Right renal cortex interstitium (tissue), 3 donors: Measurements from ENCODE around the gene ACACA. TPM values are rescaled to one million over a fixed set of nuclear protein-coding genes. Genes with fewer than 3 reads are reported as not detected.

Experiments used
- DNase-seq, 3 donors: peaks; one replicate each; pipeline ENCODE4 v3.0.0-alpha.2; 2013; ENCODE audit warnings: low read depth in 3 of 3, low spot score in 2 of 3
- polyA plus RNA-seq, 3 donors: library from polyadenylated mRNA; unstranded; fragments of 120-200 nt; gene quantifications; one replicate each; pipeline ENCODE4 v1.2.1, GENCODE V29; 2013; ENCODE audit not compliant: insufficient read length in 3 of 3

ACACA gene
- polyA plus RNA-seq, 3 donors, result 45.0 to 54.6 (median 48.7) TPM

DNA sequence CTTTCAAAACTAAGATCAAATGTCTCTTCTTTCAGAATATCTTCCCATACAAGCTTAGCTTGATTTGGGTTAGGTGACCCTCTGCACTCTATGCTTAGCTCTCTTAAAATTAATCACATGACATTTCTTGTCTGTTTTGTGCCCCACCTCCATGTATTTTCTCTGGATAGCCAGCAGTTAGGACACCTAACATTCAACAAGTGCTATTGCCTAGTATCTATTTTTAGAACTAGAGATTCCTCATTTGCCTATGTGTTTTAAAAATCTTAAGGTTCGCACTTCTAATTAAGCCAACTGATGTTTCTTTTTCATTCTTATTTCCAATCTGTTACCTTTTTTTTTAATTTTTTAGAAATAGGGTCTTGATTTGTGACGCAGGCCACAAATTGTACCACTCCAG lies 160.6 kb downstream of the ACACA start:
- no peak for DNase-seq

DNA sequence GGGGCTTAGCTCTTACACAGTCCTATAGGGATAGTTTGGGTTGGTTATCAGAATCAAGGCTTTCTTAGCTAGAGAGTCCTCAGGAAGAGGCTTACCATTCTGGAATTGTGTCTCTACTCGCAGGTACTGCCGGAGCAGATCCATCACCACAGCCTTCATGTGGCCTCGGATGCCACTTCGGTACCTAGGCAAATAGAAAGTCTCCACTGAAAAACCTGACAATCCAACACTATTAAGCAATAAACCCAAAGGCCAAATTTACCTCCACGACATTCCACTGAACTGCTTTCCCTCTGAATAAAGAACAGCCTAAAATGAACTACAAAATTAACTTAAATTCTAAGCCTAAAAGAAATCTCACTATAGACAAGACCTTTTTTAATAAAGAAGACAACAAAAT lies 166.3 kb downstream of the ACACA start:
- no peak for DNase-seq

DNA sequence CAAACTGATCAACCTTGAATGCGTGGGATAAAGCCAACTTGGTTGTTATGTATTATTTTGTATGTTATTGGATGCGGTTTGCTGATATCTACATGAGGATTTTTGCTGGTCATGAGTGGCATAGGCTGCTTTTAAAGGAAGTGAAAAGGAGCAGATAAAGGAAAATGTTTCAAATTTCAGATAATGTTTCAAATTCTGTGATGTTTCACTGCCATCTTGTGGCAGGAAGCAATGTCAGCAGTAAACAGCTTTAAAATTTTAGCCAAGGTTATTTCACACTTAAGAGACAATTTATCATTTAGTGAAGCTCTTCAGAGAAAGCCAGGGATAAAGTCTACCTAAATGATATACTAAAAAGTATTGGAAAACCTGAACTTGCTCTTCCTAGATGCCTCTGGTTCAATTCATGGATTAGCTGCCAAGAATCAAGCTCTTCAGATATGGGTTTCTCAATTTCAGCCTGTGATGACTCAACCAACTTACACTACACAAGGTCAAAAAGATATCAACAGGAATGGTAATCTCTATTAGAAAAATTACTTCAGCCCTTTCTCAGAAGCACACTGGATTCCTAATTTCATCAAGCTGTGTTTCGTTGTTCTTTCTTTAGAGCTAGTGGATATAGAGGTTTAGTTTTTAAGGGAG lies 166.8 kb downstream of the ACACA start:
- DNase-seq, result peak in 1 of 3 donors; percentile 13

DNA sequence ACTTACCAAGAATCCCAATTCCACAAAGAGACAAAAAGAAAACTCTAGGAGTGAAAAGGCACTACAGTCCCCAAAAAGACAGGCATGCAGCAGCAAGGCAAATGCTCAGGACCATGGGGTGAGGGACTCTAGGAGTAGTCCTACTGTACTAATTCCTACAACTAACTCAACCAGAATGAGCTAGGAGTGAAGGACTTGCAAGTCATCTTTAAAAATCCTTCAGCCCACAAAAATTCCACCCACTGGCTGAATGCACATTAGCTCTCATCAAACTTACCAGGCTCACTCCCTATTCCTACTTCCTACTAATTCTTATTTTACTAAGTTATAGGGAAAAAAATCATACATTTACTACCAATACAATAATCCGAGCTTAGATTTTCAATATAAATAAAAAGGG lies 172.5 kb downstream of the ACACA start:
- DNase-seq, result no peak

DNA sequence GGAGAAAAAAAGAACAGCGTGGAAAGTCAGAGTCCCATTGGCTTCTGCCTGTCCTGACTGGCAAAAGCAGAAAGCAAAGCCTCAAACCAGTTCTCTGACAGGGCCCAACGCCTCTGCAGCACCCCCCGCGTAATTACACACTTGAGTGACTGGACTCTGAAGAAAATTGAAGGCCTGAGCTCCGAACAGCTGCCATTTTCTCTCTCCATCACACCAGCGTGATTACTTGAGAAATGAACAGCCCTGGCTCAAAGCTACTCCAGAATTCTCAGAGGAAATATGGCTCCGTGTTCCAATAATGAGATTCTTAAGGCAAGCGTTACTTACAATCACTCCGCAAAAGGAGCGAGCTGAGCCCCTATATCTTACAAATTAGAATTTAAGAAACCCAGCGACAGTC lies 173.6 kb downstream of the ACACA start:
- DNase-seq, result peak in 2 of 3 donors; percentile 21 to 32

DNA sequence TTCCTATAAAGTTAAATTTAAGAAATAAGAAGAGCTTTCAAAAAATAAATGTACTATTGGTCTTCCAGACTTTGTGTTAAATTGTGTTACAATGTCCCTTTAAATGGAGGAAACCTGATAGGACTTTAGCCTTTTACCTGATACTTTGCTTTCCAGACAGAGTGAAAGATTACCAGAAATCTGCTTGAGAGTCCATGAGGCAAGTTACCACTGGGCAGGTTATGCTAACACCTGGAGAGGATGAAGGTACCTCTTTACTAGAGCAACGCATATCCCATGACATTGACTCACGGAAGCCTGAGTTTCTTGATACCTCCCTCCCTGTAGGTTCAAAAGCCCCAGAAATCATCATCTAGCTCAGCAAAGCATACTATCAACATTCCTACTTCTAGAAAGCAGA lies 174.7 kb downstream of the ACACA start:
- no peak for DNase-seq

DNA sequence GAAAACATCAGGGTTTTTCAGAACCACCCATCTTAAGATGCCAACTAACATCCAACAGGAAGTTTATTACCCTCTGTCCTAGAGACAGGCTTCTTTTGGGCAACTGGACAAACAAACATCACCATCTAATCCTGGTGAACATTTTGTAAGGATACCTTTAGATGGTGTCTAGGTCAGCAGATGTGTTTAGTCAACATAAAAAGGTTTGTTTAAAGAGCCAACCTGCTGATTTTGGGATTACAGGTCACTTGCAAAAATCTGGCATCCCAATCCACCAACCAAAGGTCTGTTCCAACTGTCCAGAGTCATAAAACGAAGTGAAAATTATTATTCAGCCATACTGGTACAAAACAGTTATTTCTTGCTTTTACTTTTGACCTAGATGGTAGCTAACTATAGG lies 176.0 kb downstream of the ACACA start:
- no peak for DNase-seq

DNA sequence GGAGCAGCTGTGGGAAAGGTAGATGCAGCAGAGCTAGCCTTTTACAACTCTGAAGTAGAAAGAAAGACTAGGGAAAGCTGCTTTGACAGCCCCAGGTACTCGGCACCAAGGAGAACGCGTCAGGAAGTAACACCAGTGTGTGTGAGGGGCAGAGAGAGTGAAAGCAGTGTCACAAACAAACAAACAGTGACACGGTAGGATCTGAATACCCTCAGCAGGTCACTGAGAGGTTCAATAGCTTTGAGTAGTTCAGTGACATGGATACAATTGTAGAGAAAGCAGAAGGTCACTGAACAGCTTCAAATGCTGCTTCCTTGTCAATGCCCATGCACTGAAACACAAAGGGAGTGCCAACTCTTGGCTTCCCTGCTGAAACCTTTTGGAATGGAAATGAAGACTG lies 181.2 kb downstream of the ACACA start:
- no peak for DNase-seq

DNA sequence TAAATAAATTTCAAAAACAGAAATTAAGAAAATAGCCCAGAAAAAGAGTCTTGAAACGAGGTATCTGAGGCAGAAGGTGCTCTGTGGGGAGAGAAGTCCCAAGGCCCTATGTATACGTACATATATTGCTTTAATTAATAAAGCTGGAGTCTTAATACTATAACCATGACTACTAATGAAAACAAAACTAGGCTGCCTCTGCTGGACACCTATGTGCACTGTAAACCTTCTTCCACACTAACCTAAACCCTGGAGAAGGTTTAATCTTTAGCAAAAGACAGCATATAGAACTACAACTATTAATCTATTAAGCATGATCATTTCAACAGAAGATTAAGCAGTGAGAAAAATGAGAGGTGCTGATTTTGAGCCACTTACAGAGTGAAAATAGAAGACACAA lies 184.8 kb downstream of the ACACA start:
- DNase-seq, result no peak

DNA sequence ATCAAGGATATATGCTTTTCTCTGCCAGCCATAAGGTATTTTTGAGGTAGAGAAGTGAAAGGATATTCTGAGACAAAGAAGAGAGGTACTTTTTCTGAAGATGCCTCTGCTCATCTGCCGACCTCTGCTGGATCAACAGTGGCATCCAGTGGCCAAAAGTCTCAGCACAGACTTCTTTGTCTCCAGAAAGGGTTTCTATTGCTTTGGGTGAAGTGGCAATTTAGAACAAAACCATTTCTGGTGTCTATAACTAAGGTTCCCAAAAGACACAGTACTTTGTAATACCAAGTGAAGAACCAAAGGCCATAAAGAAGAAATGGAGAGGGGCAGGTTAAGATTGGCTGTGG lies 186.1 kb downstream of the ACACA start:
- DNase-seq, result no peak

DNA sequence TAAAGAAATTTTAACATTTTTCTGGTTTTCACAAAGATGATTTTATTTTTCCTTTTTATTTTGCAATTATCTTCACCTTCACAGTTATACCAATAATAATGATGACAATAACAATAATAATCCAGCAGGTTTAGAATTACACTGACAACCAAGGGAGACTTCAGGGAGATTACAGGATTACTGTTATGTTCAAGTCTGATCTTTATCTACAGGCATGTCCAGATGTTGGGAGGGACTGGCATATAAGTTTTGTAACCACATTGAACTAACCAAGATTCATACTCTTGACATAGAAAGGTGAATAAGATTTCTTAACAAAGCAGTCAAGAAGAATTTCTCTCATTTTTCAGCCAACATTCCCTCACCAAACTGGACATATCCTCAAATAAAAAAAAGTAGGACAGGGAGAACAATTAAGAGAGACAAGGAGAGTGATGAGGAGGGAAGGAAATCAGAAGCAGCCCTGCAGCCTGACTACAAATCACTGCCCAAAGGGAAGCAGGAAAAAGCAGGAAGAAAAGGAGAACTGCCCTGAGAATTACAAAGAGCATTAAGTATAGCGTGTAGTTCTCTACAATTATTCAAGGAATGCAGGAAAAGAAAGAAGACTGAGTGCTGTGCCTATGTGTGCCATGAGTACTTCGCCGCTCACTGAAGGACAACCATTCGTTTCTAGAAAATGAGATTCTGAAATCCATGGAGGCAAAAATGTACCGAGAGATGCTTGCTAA lies 186.6 kb downstream of the ACACA start:
- no peak for DNase-seq

DNA sequence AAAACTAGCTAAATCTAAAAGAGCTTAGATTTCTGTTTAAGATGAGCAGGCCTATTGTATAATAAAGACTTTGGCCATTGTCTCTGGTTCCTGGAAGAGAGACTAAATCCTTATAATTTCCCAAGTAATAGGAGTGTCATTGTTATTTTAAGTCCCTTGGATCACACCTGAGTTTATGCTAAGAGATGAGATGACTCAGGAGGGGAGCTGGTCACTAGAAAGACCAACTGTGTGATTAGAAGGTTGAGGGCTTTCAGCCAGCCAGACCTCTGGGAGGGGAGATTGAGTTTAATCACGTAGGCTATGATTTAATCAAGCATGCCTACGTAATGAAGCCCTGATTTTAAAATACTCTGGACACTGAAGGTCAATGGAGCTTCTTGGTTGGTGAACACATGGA lies 187.8 kb downstream of the ACACA start:
- DNase-seq, result no peak

DNA sequence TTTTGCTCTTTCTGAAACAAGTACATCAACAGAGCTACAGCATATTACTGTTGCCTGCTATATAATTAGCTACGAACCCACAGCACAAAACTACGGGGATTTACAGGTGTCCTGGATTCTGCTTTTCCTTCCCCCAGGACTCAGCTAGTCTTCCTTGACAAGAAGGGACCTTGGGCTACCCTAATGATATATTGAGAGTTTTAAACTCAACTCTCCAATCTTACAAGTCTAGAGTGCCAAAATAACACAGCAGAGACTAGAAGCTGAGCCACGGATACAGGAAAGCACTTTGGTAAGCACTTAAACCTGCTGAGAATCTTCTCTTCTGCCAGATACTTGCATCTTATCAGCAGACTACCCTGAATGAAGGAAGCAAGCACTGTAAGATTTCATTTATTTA lies 192.2 kb downstream of the ACACA start:
- no peak for DNase-seq

DNA sequence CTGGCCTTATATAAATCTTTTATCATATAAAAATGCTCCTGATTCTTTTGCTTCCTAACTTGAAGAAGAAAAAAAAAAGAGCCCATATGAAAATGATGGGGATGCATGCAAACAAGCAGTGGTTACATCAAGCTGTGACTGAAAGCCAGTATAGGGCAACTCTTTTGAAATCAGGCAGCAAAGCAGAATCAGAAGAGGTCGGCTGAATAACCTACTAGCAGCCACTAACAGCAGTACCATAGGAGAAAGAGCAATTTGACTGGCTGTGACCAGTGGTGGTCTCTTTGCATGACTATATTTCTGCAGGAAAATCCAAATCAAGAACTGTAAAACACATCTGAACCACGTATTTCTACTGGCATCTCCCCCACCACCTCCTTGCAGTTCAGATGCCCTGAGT lies 192.7 kb downstream of the ACACA start:
- DNase-seq, result no peak

DNA sequence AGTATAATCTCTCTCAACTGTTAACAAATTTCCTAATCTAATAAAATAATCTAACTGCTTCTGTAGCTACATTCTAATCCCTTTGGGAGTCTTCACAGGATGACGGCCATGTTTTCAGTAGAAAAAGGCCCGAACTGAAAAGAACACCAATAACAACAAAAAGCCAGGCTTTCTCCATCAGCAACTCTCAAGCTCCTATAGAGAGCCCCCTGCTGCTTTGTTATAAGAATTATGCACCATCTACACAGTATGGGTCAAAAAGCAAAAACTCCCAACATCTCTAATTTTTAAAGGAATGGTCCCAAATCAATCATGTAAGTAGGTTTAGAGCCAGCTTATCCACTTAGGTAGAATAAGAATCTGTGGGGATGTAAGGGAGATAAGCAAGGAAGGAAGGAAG lies 194.5 kb downstream of the ACACA start:
- DNase-seq, result no peak

DNA sequence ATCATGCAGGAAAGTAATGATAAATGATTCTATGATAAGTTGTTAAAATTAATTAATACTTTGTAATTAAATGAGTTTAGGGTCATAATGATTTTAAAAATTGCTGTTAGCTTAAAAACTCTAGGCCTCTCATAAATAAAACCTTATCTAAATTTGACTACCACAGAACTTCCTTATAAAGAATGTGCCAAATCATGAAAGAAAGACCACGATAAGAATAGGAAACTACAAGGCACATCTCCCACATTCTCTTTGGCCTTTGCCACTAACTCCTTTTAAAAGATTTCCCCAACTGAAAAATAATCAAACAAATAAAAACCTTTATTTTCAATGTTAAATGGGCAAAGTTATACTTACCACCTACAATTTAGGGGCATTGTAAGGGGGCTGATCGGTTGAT lies 195.5 kb downstream of the ACACA start:
- no peak for DNase-seq

DNA sequence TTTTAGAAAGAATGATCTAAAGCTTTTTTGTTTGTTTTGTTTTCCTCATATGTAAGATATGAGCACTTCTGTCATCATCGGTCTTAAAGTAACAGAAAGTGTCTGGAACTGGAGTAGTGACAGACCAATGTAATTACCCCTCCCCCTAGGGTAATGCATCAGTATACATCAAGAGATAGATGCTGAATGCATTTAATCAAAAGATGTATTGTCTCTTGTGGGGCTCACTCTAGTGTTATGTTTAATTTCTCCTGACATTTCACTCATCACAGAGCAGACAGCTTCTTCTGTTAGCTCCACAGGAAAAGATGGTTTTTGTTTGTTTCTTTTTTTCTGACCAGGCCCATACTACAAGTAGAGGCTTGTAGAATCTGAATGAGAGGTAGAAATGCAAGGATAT lies 199.5 kb downstream of the ACACA start:
- no peak for DNase-seq

DNA sequence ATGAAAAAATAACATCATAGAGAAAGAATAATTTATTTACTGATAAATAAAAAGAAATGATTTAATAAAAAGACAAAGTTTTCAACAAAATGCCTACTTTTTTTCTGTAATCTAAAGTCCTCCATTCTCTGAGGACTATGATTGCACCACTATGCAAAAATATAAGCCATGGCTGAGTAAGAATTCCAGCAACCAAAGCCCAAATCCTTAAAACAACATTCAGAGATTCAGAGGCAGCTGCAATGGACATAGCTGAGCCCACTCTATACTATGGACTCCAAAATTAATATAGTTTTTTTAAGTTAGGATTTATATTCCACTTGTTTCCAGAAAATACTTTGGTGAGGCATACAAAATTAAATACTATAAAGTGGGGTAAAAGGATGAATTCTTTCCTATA lies 200.3 kb downstream of the ACACA start:
- DNase-seq, result no peak

DNA sequence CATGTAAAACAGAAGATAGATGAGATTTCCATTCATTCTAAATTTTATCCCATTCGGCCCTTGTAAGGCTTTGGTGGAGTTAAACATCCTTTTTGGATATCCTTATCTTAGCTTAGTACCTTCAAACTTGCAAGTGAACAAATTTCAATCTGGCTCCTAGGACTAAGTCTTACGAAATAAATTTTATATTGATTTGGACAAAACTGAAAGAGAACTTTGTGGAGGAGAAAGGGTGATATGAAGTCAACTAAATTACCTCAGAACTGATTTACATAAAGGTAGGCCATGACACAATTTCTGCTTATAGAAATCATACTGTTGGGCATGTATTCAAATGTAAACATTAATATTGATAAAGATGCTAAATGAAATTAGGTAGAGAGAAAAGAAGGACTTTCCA lies 206.1 kb downstream of the ACACA start:
- DNase-seq, result no peak

DNA sequence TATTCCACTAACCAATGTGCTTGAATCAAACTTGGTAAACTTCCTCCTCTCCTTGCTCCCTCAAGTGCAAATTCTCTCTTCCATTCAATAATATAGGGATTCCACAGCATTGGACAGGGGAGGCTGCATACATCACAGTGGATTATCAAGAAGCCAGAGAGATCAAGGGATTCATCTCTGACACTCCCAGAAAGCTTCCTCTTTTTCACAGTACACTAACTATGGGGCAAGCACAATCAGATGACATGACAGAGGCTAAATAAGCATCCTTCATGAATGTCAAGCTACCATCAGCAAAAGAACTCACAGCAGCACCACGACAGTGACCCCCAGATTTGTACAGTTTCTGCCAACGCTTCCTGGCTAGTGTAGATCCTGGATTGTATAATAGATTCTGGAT lies 209.3 kb downstream of the ACACA start:
- no peak for DNase-seq

DNA sequence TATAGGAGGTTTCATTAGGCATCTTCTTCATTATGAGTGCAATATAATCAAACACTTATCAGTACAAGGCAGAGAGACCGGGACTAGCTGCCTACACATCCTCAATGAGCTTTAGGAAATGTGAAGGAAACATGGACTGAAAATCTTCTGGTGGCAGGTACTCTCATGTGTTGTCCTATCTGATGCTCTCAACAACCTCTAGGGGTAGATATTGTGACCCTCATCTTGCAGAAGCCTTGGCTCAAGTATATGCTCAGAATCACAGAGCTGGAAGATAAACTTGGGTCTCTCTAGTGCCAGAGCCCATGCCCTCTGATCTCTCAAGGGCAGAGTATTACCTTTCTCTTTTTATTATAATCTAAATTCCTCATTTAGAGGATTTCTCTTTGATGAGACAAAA lies 212.4 kb downstream of the ACACA start:
- DNase-seq, result no peak

DNA sequence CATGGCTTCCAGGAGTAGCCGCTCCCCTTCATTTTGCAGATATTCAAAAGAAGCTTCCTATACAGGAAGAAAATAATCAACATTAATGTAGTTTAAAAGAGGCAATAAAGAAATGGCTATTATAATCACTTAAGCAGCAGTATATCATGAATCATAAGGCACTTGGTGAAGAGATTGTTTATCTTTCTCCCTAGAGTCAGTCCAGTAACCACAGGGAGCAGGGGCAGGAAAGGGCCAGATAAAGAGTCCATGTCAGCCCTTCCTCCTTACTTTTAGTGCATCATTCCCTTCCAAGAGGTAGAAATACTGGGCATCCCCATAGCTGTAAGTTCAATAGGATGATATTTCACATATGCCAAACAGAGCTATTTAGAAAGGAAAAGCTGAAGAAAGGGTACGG lies 215.4 kb downstream of the ACACA start:
- no peak for DNase-seq

DNA sequence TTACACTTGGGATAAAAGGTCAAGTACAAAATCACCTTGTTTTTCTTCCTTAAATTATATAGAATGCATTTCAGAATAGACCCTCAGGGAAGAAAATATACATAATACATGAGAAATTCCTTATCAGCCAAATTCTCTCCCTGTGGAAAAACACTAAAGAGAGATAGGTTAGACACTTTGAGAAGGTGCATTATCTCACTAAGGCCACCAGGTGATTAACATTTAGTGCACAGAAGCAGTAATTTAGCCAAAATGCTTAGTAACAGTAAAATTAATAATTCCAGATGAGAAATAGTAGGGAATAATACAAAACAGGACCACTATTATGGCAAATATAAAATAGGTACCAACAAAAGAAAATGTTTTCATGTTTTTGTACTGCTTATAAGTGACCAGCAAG lies 216.1 kb downstream of the ACACA start:
- DNase-seq, result no peak
